ENCODE data around the gene RAB17.

RAB17 gene

DNA sequence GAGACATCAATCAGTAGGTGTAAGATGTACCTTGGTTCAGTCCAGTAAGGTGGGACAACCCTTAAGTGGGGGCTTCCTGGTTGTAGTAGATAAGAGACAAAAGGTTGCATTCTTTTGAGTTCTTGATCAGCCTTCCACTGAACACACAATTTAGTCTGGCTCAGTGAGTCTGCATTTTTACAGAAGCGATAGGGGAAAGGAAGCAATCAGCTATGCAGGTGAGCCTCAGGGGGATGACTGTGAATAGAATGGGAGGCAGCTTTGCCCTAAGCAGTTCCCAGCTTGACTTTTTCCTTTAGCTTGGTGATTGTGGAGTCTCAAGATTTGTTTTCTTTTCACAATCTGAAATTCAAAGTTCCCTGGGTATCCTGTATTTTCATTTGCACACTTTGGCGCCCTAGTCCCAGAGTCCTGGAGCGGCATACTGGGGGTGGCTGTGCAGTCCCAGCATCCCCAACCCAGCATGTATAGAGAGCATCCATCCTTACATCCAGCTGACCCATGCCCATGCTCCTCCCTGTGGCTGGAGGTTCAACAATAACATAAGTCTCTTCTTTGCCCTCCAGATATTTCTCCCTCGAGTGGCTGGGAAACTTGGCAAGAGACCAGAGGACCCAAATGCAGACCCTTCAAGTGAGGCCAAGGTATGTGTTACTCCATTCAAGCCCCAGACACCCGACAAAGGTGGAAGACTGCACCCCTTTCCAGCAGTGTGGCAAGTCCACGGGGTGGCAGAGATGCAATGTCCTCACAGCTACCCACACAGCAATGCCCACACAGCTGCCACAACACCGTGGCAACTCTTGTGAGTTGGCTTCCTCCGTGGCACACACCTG is 44.3 kb downstream of the RAB17 start:
- in situ Hi-C loops (cut with MboI; ENCODE audit: low sequenced_read_pairs, unreplicated experiment) = no loop called here
- DNase-seq (ENCODE audit: low spot score) = no peak
- TF ChIP-seq, protein P1, sequence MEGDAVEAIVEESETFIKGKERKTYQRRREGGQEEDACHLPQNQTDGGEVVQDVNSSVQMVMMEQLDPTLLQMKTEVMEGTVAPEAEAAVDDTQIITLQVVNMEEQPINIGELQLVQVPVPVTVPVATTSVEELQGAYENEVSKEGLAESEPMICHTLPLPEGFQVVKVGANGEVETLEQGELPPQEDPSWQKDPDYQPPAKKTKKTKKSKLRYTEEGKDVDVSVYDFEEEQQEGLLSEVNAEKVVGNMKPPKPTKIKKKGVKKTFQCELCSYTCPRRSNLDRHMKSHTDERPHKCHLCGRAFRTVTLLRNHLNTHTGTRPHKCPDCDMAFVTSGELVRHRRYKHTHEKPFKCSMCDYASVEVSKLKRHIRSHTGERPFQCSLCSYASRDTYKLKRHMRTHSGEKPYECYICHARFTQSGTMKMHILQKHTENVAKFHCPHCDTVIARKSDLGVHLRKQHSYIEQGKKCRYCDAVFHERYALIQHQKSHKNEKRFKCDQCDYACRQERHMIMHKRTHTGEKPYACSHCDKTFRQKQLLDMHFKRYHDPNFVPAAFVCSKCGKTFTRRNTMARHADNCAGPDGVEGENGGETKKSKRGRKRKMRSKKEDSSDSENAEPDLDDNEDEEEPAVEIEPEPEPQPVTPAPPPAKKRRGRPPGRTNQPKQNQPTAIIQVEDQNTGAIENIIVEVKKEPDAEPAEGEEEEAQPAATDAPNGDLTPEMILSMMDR (IDR thresholded peaks at IDR 0.05; ENCODE audit: borderline replicate concordance, control extremely low read depth, extremely low read depth, insufficient read depth, missing control alignments) = no peak

DNA sequence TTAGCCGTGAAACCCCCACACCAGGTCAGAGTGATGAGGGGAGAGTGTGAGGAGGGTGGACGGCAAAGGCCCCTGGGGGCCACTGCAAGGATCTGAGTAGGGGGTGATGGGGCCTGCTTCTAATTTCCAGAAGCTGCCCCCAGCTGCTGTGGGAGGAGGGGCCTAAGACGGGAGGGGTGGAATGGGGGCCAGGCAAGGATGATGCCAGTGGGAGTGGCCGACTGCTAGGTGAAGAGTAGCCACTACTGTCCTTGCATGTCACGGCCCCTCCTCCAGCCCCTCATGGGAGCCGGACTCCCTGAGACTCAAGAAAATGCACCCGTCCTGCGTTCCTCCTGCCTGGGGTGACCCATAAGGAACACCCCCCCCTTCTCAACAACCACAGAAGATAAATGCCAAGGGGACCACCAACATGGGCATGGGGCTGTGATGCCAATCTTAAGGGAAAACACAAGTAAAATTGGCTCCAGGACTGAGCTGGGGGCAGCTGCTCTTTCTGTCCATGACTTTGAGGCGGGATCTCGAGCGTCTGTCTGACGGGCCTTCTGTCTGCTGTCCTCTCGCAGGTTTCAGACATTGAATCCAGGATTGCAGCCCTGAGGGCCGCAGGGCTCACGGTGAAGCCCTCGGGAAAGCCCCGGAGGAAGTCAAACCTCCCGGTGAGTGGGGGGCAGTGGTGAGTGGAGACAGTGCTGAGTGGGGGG is 48.4 kb downstream of the RAB17 start:
- in situ Hi-C loops (cut with MboI; ENCODE audit: low sequenced_read_pairs, unreplicated experiment) = no loop called here
- TF ChIP-seq, protein P1 (IDR thresholded peaks at IDR 0.05; ENCODE audit: borderline replicate concordance, control extremely low read depth, extremely low read depth, insufficient read depth, missing control alignments) = no peak
- DNase-seq (ENCODE audit: low spot score) = no peak

DNA sequence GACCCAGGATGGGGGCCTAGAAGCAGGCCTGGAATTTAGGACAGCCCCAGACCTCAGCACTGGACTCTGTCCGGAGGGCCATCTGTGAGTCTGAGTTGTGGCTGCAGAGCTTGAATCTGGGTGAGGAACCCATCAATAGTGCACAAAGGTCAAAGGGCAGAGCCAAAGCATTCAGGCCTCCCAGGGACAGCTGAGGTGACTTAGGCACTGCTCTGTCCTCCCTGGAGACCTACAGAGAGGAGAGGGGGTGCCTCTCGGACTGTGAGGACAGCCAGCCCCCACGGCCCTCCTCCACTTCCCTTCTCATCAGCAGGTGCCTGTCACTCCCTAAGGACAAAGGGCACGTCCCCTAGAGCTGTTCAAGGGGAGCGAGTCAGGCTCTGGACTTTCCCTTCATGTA is 49.3 kb downstream of the RAB17 start:
- in situ Hi-C loops (cut with MboI; ENCODE audit: low sequenced_read_pairs, unreplicated experiment) = no loop called here
- no peak for DNase-seq (ENCODE audit: low spot score)
- TF ChIP-seq, protein P1 (IDR thresholded peaks at IDR 0.05; ENCODE audit: borderline replicate concordance, control extremely low read depth, extremely low read depth, insufficient read depth, missing control alignments) = no peak

DNA sequence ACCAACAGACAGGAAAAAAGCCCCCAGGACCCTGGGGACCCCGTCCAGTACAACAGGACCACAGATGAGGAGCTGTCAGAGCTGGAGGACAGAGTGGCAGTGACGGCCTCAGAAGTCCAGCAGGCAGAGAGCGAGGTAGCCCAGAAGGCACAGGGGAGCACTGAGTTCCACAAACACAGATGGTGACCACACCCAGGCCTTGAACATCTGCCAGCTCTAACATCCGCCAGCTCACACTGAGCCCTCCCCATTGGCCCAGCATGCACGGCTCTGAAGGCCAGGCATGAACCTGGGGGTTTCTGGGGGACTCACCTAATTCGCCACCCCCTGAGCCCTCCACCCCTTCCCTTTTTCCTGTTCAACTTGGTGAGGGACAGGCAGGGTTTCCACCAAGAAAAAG is 49.7 kb downstream of the RAB17 start:
- in situ Hi-C loops (cut with MboI; ENCODE audit: low sequenced_read_pairs, unreplicated experiment) = no loop called here
- no peak for DNase-seq (ENCODE audit: low spot score)
- TF ChIP-seq, protein P1 (IDR thresholded peaks at IDR 0.05; ENCODE audit: borderline replicate concordance, control extremely low read depth, extremely low read depth, insufficient read depth, missing control alignments) = no peak

DNA sequence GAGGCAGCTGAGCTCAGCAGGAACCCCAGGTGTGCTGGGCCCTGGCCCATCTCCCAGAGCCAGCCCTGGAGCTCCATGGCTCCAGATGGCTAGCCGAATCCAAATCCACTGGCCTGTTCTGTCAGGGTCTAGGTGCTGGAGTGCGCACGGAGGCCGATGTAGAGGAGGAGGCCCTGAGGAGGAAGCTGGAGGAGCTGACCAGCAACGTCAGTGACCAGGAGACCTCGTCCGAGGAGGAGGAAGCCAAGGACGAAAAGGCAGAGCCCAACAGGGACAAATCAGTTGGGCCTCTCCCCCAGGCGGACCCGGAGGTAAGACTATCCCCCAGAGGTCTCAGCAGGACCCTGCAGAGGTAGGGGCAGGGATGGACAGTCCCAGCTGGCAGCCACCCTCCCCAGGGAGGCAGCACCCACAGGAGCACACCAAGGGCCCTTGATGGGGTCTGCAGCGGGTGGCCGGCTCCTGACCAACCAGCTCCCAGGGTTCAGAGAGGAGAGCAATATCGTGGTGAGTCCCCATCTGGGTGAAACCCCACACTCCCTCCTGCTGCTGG is 50.2 kb downstream of the RAB17 start:
- in situ Hi-C loops (cut with MboI; ENCODE audit: low sequenced_read_pairs, unreplicated experiment) = no loop called here
- no peak for DNase-seq (ENCODE audit: low spot score)
- TF ChIP-seq, protein P1 (IDR thresholded peaks at IDR 0.05; ENCODE audit: borderline replicate concordance, control extremely low read depth, extremely low read depth, insufficient read depth, missing control alignments) = no peak

DNA sequence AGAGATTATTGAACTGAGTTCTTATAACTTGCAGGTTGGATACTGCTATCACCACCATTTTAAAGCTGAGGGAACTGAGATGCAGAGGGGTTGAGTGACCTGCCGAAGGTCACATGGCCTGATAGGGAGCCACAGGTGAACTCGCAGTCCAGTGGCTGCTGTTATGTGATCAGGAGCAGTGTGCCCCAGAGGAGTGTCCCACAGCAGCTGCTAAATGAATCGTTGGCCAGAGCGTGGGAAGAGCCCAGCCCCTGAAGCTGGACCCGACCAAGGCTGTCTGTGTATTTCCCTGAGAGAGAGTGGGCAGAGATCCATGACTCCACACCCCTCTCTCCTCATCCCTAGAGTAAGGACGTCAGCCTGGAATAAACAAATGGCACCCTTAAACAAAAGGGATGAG is 50.9 kb downstream of the RAB17 start:
- TF ChIP-seq, protein P1 (IDR thresholded peaks at IDR 0.05; ENCODE audit: borderline replicate concordance, control extremely low read depth, extremely low read depth, insufficient read depth, missing control alignments) = no peak
- DNase-seq (ENCODE audit: low spot score) = no peak
- in situ Hi-C loops (cut with MboI; ENCODE audit: low sequenced_read_pairs, unreplicated experiment) = no loop called here

All from GM13976 (cell line).